ENCODE measurements around the gene LONRF2.

GRCh38 chr2:100265226-100265625 lies 57.1 kb downstream of the LONRF2 start:
- TF ChIP-seq SIN3A (IDR thresholded peaks at IDR 0.05; ENCODE audit: low read depth) (no peak), POLR2AphosphoS5 (IDR thresholded peaks at IDR 0.05; ENCODE audit: low read depth, low read length) (no peak), TCF7L2 (IDR thresholded peaks at IDR 0.05; ENCODE audit: borderline replicate concordance, extremely low read depth, insufficient read depth, insufficient read length) (no peak), MAX (IDR thresholded peaks at IDR 0.05) (no peak), POLR2A (IDR thresholded peaks at IDR 0.05; ENCODE audit: borderline replicate concordance, extremely low read depth, insufficient read depth, insufficient read length) (no peak), EZH2phosphoT487 (IDR thresholded peaks at IDR 0.05; ENCODE audit: borderline replicate concordance) (no peak), RAD21 (IDR thresholded peaks at IDR 0.05; ENCODE audit: low read depth) (no peak), YY1 (IDR thresholded peaks at IDR 0.05; ENCODE audit: extremely low read depth, insufficient replicate concordance, low read depth, low read length) (no peak), ZNF274 (IDR thresholded peaks at IDR 0.05; ENCODE audit: low read depth, low read length) (no peak)
- TF ChIP-seq, protein P1, sequence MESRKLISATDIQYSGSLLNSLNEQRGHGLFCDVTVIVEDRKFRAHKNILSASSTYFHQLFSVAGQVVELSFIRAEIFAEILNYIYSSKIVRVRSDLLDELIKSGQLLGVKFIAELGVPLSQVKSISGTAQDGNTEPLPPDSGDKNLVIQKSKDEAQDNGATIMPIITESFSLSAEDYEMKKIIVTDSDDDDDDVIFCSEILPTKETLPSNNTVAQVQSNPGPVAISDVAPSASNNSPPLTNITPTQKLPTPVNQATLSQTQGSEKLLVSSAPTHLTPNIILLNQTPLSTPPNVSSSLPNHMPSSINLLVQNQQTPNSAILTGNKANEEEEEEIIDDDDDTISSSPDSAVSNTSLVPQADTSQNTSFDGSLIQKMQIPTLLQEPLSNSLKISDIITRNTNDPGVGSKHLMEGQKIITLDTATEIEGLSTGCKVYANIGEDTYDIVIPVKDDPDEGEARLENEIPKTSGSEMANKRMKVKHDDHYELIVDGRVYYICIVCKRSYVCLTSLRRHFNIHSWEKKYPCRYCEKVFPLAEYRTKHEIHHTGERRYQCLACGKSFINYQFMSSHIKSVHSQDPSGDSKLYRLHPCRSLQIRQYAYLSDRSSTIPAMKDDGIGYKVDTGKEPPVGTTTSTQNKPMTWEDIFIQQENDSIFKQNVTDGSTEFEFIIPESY (IDR thresholded peaks at IDR 0.05; ENCODE audit: extremely low read depth, insufficient replicate concordance, low read length): no peak
- TF ChIP-seq, protein P2, sequence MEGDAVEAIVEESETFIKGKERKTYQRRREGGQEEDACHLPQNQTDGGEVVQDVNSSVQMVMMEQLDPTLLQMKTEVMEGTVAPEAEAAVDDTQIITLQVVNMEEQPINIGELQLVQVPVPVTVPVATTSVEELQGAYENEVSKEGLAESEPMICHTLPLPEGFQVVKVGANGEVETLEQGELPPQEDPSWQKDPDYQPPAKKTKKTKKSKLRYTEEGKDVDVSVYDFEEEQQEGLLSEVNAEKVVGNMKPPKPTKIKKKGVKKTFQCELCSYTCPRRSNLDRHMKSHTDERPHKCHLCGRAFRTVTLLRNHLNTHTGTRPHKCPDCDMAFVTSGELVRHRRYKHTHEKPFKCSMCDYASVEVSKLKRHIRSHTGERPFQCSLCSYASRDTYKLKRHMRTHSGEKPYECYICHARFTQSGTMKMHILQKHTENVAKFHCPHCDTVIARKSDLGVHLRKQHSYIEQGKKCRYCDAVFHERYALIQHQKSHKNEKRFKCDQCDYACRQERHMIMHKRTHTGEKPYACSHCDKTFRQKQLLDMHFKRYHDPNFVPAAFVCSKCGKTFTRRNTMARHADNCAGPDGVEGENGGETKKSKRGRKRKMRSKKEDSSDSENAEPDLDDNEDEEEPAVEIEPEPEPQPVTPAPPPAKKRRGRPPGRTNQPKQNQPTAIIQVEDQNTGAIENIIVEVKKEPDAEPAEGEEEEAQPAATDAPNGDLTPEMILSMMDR (IDR thresholded peaks at IDR 0.05 in 2 of 3, conservative IDR thresholded peaks at IDR 0.05 in 1 of 3; ENCODE audit: borderline replicate concordance in 1 of 3, insufficient read depth in 1 of 3, low read depth in 2 of 3, low read length in 2 of 3): no peak

All from HCT116 (cell line).